ENCODE measurements around the gene DDRGK1.

DNA sequence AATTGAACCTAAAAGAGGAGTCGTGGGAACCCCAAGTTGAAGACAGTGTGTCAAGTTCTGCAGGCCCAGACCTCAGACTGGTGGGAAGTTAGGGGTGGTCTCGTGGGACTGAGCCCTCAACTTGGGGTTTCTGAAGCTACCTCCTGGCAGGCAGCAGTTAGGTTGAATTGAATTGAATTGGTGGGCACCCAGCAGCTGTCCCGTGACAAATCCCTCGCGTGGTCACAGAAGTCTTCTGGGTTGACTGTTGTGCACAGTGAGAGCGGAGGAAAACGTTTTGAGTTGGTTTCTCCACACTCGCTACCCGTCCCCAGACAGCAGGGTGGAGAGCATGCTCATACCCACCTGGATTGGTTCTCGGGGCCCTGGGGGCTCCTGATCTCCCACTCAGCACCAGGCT is 21.6 kb upstream of the DDRGK1 start:
- TF ChIP-seq, protein P1, sequence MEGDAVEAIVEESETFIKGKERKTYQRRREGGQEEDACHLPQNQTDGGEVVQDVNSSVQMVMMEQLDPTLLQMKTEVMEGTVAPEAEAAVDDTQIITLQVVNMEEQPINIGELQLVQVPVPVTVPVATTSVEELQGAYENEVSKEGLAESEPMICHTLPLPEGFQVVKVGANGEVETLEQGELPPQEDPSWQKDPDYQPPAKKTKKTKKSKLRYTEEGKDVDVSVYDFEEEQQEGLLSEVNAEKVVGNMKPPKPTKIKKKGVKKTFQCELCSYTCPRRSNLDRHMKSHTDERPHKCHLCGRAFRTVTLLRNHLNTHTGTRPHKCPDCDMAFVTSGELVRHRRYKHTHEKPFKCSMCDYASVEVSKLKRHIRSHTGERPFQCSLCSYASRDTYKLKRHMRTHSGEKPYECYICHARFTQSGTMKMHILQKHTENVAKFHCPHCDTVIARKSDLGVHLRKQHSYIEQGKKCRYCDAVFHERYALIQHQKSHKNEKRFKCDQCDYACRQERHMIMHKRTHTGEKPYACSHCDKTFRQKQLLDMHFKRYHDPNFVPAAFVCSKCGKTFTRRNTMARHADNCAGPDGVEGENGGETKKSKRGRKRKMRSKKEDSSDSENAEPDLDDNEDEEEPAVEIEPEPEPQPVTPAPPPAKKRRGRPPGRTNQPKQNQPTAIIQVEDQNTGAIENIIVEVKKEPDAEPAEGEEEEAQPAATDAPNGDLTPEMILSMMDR (IDR thresholded peaks at IDR 0.05; ENCODE audit: low read length), result no peak
- no peak for TF ChIP-seq EZH2 (optimal IDR thresholded peaks at IDR 0.05; ENCODE audit: low read depth, low read length)
- TF ChIP-seq EZH2phosphoT487 (IDR thresholded peaks at IDR 0.05; ENCODE audit: low read length), result no peak

Measured in MM.1S (cell line).